ENCODE data around the gene MMP13.

DNA sequence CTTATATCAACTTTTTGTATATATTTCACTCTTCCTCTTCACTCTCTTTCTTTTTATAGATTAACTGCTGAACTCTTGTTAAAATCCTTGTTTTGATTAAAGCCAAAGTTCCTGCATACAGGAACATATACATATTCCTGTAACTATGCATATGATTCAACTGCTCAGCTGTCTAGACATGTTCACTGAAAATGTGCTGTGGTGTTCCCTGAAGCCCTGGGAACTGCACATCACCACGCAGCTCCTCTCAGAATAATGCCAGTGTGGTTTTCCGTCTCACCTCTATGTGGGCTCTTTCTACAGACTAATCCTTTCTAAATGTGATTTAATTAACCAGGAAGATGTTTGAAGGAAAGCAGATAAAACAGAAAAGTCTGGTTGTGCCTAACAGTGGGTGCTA, 55.2 kb downstream of the MMP13 start:
- TF ChIP-seq EZH2 (IDR thresholded peaks at IDR 0.05; ENCODE audit: insufficient read depth, poor library complexity, severe bottlenecking) (no peak), EZH2phosphoT487 (IDR thresholded peaks at IDR 0.05; ENCODE audit: insufficient read depth, low read depth) (no peak)

Measured in GM23248 (cell line).